Activated CD8-positive, alpha-beta T cell treated with anti-CD3 and anti-CD28 coated beads for 36 hours (primary cell): ENCODE results near the gene HLTF. TPM values are rescaled to one million over a fixed set of nuclear protein-coding genes. Genes with fewer than 3 reads are reported as not detected.

ENCODE experiments used
- ATAC-seq: fragments of 200-7000 bp; cut with Tn5 transposase; one replicate; pipeline ENCODE4 v1.10.0; 2021; ENCODE audit warnings: mild to moderate bottlenecking, moderate library complexity
- CTCF ChIA-PET: fragments of 350-600 bp; sonication (Branson Sonifier 250); formaldehyde crosslinking; loops from one replicate; lab custom pipeline; 2021; ENCODE audit warnings: antibody characterized with exemption; lab: Charles Lee
- POLR2A ChIA-PET: fragments of 350-600 bp; sonication (Branson Sonifier 250); formaldehyde crosslinking; loops from one replicate; lab custom pipeline; 2021; ENCODE audit warnings: antibody characterized with exemption; lab: Charles Lee
- DNase-seq: peaks from one replicate; pipeline ENCODE4 v3.0.0-alpha.2; 2020
- H3K27ac Mint-ChIP-seq: one replicate; pipeline ENCODE4 v1.8.0; 2021; ENCODE audit warnings: mild to moderate bottlenecking, mixed read lengths
- H3K27me3 Mint-ChIP-seq: one replicate; pipeline ENCODE4 v1.8.0; 2021; ENCODE audit warnings: mixed read lengths
- H3K36me3 Mint-ChIP-seq: one replicate; pipeline ENCODE4 v1.8.0; 2021; ENCODE audit warnings: low read depth, mixed read lengths
- H3K4me1 Mint-ChIP-seq: one replicate; pipeline ENCODE4 v1.8.0; 2021; ENCODE audit warnings: low read depth, mixed read lengths
- H3K4me3 Mint-ChIP-seq: one replicate; pipeline ENCODE4 v1.8.0; 2021; ENCODE audit warnings: mild to moderate bottlenecking, moderate library complexity, mixed read lengths
- H3K9me3 Mint-ChIP-seq: one replicate; pipeline ENCODE4 v1.8.0; 2021; ENCODE audit warnings: mixed read lengths
- intact Hi-C: fragments of 100-400 bp; cut with micrococcal nuclease; formaldehyde crosslinking; loops from one replicate; pipeline ENCODE4 v1.10.0; 2022
- total RNA-seq, 2 experiments: library from RNA; stranded (reverse); gene quantifications; one replicate each; pipeline ENCODE4 v1.2.3, GENCODE V29; 2021
- TF ChIP-seq, protein P1 (sequence below): fragments of 200-600 bp; IDR thresholded peaks from one replicate; pipeline ENCODE4 v1.8.0; 2022; ENCODE audit warnings: antibody characterized with exemption, mild to moderate bottlenecking

Gene HLTF
- total RNA-seq, 2 experiments from 2014 or later, result 20.7 to 23.8 TPM

DNA sequence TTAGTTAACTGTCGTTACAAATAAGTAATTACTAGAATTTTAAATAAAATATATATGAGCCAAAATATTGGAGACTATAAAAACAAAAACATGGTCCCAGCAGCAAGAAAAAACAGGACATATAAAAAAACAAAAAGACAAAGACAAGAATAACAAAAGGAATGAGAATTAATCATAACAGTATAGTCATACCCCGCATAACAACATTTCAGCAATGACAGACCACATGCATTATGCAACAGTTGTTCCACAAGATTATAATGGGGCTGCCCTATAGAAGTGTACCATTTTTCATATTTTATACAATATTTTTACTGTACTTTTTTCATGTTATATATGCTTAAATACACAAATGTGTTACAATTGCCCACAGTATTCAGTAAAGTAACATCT lies 5.6 kb downstream of the HLTF start:
- TF ChIP-seq, protein P1, sequence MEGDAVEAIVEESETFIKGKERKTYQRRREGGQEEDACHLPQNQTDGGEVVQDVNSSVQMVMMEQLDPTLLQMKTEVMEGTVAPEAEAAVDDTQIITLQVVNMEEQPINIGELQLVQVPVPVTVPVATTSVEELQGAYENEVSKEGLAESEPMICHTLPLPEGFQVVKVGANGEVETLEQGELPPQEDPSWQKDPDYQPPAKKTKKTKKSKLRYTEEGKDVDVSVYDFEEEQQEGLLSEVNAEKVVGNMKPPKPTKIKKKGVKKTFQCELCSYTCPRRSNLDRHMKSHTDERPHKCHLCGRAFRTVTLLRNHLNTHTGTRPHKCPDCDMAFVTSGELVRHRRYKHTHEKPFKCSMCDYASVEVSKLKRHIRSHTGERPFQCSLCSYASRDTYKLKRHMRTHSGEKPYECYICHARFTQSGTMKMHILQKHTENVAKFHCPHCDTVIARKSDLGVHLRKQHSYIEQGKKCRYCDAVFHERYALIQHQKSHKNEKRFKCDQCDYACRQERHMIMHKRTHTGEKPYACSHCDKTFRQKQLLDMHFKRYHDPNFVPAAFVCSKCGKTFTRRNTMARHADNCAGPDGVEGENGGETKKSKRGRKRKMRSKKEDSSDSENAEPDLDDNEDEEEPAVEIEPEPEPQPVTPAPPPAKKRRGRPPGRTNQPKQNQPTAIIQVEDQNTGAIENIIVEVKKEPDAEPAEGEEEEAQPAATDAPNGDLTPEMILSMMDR, result no peak
- DNase-seq (no peak), ATAC-seq (no peak)
- no peaks in the 10 kb centered on the region for H3K9me3 Mint-ChIP-seq
- H3K27ac Mint-ChIP-seq, result no peak overlapping the region
- ChIA-PET POLR2A (no interaction called here), CTCF (no interaction called here)
- peaks cover 6% of the 10 kb centered on the region for H3K36me3 Mint-ChIP-seq
- intact Hi-C loops, result no loop called here
- no peak overlapping the region for H3K4me3 Mint-ChIP-seq
- no peaks in the 10 kb centered on the region for H3K27me3 Mint-ChIP-seq
- peaks cover 20% of the 10 kb centered on the region for H3K4me1 Mint-ChIP-seq

- Mint-ChIP-seq H3K27ac (no peak overlapping the region), H3K36me3 (peaks cover 7% of the 10 kb centered on the region), H3K4me1 (peaks cover 17% of the 10 kb centered on the region), H3K4me3 (no peak overlapping the region), H3K9me3 (no peaks in the 10 kb centered on the region), H3K27me3 (no peaks in the 10 kb centered on the region)
- CTCF ChIA-PET, result no interaction called here
- ATAC-seq, result no peak
- no peak for DNase-seq
- POLR2A ChIA-PET, result no interaction called here
- intact Hi-C loops, result no loop called here
- TF ChIP-seq, protein P1, result no peak
These were observed 6.2 kb downstream of the HLTF start for GRCh38 chr3:149080011-149080698.

- no peaks in the 10 kb centered on the region for H3K9me3 Mint-ChIP-seq
- no peak overlapping the region for H3K4me3 Mint-ChIP-seq
- H3K36me3 Mint-ChIP-seq, result peaks cover 5% of the 10 kb centered on the region
- no peaks in the 10 kb centered on the region for H3K27me3 Mint-ChIP-seq
- peaks cover 8% of the 10 kb centered on the region for H3K4me1 Mint-ChIP-seq
- TF ChIP-seq, protein P1, result no peak
- POLR2A ChIA-PET, result interaction anchor here (0.7 to 1.1 kb wide), 2 partner anchors 32 to 85 kb away, joined by 3 read pairs; no protein-coding TSS in a partner anchor
- ATAC-seq (no peak), DNase-seq (no peak)
- CTCF ChIA-PET, result interaction anchor here (1.0 to 1.3 kb wide), 3 partner anchors 17 to 44 kb away, joined by 3 read pairs; no protein-coding TSS in a partner anchor
- intact Hi-C loops, result no loop called here
- no peak overlapping the region for H3K27ac Mint-ChIP-seq
These were observed 8.7 kb downstream of the HLTF start for GRCh38 chr3:149077628-149078027.

DNA sequence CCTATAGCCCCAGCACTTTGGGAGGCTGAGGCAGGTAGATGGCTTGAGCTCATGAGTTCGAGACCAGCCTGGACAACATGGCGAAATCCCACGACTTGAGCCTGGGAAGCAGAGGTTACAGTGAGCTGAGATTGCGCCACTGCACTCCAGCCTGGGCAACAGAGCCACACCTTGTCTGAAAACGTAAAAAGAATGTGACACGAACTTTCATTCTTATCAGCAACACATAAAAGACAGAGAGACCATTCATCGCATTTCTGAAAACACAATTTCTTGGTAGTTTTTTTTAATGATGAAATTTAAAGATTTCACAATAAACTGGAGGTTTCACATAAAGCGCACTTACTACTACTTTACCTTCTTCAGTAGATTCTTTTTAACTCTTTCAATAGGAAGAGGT lies 18.4 kb downstream of the HLTF start:
- DNase-seq (no peak), ATAC-seq (no peak)
- Mint-ChIP-seq H3K4me3 (no peak overlapping the region), H3K9me3 (no peaks in the 10 kb centered on the region), H3K27ac (no peak overlapping the region), H3K36me3 (peaks cover 17% of the 10 kb centered on the region), H3K4me1 (no peaks in the 10 kb centered on the region), H3K27me3 (no peaks in the 10 kb centered on the region)
- TF ChIP-seq, protein P1, result no peak
- POLR2A ChIA-PET, result no interaction called here
- intact Hi-C loops, result no loop called here
- CTCF ChIA-PET, result no interaction called here

DNA sequence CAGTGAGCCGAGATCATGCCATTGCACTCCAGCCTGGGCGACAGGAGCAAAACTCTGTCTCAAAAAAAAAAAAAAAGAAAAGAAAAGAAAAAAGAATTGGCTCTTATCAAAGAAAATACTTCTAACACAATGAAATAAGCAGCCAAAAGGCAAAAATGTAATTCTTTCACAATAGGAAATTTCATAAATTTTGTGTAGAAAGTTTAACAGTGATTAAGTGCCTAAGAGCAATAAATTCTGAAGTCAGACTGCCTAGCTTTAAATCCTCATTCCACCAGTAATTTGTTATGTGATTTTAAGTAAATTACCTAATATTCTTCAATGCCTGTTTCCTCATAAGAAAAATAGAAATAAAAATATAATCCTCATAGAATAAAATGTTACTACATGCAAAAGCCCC lies 24.6 kb downstream of the HLTF start:
- Mint-ChIP-seq H3K9me3 (no peaks in the 10 kb centered on the region), H3K4me3 (no peak overlapping the region), H3K27ac (no peak overlapping the region), H3K36me3 (peaks cover 10% of the 10 kb centered on the region), H3K27me3 (no peaks in the 10 kb centered on the region), H3K4me1 (peaks cover 3% of the 10 kb centered on the region)
- ChIA-PET CTCF (no interaction called here), POLR2A (no interaction called here)
- TF ChIP-seq, protein P1, result no peak
- no peak for DNase-seq
- intact Hi-C loops, result no loop called here
- no peak for ATAC-seq
